HepG2 (cell line): Measurements from ENCODE around the gene RAD50. TPM values are rescaled to one million over a fixed set of nuclear protein-coding genes. Genes with fewer than 3 reads are reported as not detected.

ENCODE experiments used
- ATAC-seq: fragments of 200-7000 bp; cut with Tn5 transposase; 3 replicates; pipeline ENCODE4 v1.9.1; 2020; ENCODE audit warnings: mild to moderate bottlenecking, moderate library complexity
- BruUV-seq: library from RNA; stranded (reverse); fragments of 400-500 nt; replicated peaks from 2 replicates; lab custom pipeline; 2021; lab: Mats Ljungman, UMichigan
- CTCF ChIA-PET: fragments of 300-600 bp; formaldehyde crosslinking; extraction: SDS; loops from one replicate; lab custom pipeline; 2021; ENCODE audit warnings: low total read pairs, inconsistent platforms, low intra/inter-chr PET ratio; lab: Yijun Ruan, JAX
- POLR2A ChIA-PET: fragments of 350-600 bp; sonication (Branson Sonifier 250); formaldehyde crosslinking; loops from one replicate; lab custom pipeline; 2020; ENCODE audit warnings: antibody characterized with exemption, inconsistent platforms; lab: Yijun Ruan, JAX
- DNase-seq: peaks from one replicate; pipeline ENCODE4 v3.0.0-alpha.2; 2015; ENCODE audit warnings: low spot score
- FAIRE-seq: peaks from 3 replicates; lab custom pipeline; 2011; peaks lifted over from hg19 to GRCh38; lab: Jason Lieb, UNC
- H2AFZ ChIP-seq: one replicate; pipeline ENCODE4 v1.6.1; 2011; ENCODE audit warnings: low read length, inconsistent platforms
- H3K27ac ChIP-seq: fragments of 300-600 bp; 3 replicates; pipeline ENCODE4 v1.8.0; 2011; ENCODE audit warnings: mixed run types, mild to moderate bottlenecking, mixed read lengths, low read length, inconsistent platforms; ENCODE audit not compliant: insufficient read depth; ENCODE audit errors: extremely low read length
- H3K27me3 ChIP-seq, 2 experiments: fragments of 200-600 bp in 1 of 2; 2 replicates in 1 of 2; 3 replicates in 1 of 2; pipeline versions ENCODE4 v1.6.0 to v1.8.0; 2011; ENCODE audit warnings: low read length in 2 of 2, mild to moderate bottlenecking in 2 of 2, moderate library complexity in 2 of 2, inconsistent platforms in 1 of 2; ENCODE audit not compliant: insufficient read depth in 2 of 2, control insufficient read depth in 1 of 2
- H3K36me3 ChIP-seq, 2 experiments: fragments of 200-600 bp in 1 of 2; replicated peaks in 1 of 2; 2 replicates in 1 of 2; 3 replicates in 1 of 2; pipeline versions ENCODE4 v1.5.1 to v1.8.0; 2011; ENCODE audit warnings: low read length in 2 of 2, inconsistent platforms in 1 of 2; ENCODE audit not compliant: insufficient read depth in 2 of 2, control insufficient read depth in 1 of 2
- H3K4me1 ChIP-seq: 2 replicates; pipeline ENCODE4 v1.5.1; 2012; ENCODE audit warnings: low read length, inconsistent platforms; ENCODE audit not compliant: insufficient read depth
- H3K4me2 ChIP-seq: 2 replicates; pipeline ENCODE4 v1.6.0; 2011; ENCODE audit warnings: low read depth, low read length, inconsistent platforms
- H3K4me3 ChIP-seq, 3 experiments: fragments of 200-600 bp in 1 of 3; sonication (generic), shearing (Covaris generic) in 1 of 3; replicated peaks in 1 of 3; 2 replicates each; pipeline ENCODE4 v1.5.1; 2011 to 2016; ENCODE audit warnings: low read length in 3 of 3, inconsistent platforms in 2 of 3, low read depth in 2 of 3, mild to moderate bottlenecking in 2 of 3, control low read depth in 1 of 3, mixed read lengths in 1 of 3; ENCODE audit not compliant: insufficient read depth in 1 of 3
- H3K79me2 ChIP-seq: one replicate; pipeline ENCODE4 v1.6.1; 2011; ENCODE audit warnings: low read length, inconsistent platforms; ENCODE audit not compliant: insufficient read depth
- H3K9ac ChIP-seq: 2 replicates; pipeline ENCODE4 v1.6.0; 2011; ENCODE audit warnings: mild to moderate bottlenecking, low read depth, low read length, inconsistent platforms; ENCODE audit not compliant: insufficient read depth
- H3K9me3 ChIP-seq: 2 replicates; pipeline ENCODE4 v1.5.1; 2012; ENCODE audit warnings: mild to moderate bottlenecking, low read length
- H4K20me1 ChIP-seq: 2 replicates; pipeline ENCODE4 v1.6.0; 2011; ENCODE audit warnings: inconsistent platforms, mild to moderate bottlenecking, low read length, moderate library complexity; ENCODE audit not compliant: insufficient read depth
- ADNP ChIP-seq: sonication (generic); formaldehyde crosslinking; IDR thresholded peaks from 2 replicates; pipeline ENCODE4 v1.4.0; 2020; ENCODE audit warnings: missing genetic modification reagents
- ARID2 ChIP-seq: sonication (generic); formaldehyde crosslinking; IDR thresholded peaks from 2 replicates; pipeline ENCODE4 v1.8.1; 2022; ENCODE audit warnings: mild to moderate bottlenecking, missing genetic modification reagents, borderline replicate concordance
- EZH2 ChIP-seq: conservative IDR thresholded peaks from 2 replicates; pipeline ENCODE4 v1.6.1; 2012; ENCODE audit warnings: mild to moderate bottlenecking, low read depth, low read length, moderate library complexity
- NR2F2 ChIP-seq: IDR thresholded peaks from 2 replicates; pipeline ENCODE4 v1.6.1; 2012; ENCODE audit warnings: low read depth, inconsistent platforms, borderline replicate concordance
- TCF7L2 ChIP-seq: IDR thresholded peaks from 2 replicates; pipeline ENCODE4 v1.6.1; 2011; ENCODE audit warnings: mild to moderate bottlenecking, low read depth, low read length, moderate library complexity
- THRA ChIP-seq: sonication (generic); formaldehyde crosslinking; IDR thresholded peaks from 2 replicates; pipeline ENCODE4 v1.4.0; 2020; ENCODE audit warnings: missing genetic modification reagents, borderline replicate concordance
- ZNF274 ChIP-seq: sonication (generic); formaldehyde crosslinking; IDR thresholded peaks from 2 replicates; pipeline ENCODE4 v1.5.1; 2020; ENCODE audit warnings: mild to moderate bottlenecking, missing genetic modification reagents
- ZNF281 ChIP-seq: sonication (generic); formaldehyde crosslinking; IDR thresholded peaks from 2 replicates; pipeline ENCODE4 v1.4.0; 2020; ENCODE audit warnings: missing genetic modification reagents, borderline replicate concordance
- ZNF362 ChIP-seq: sonication (generic); formaldehyde crosslinking; IDR thresholded peaks from 2 replicates; pipeline ENCODE4 v1.4.0; 2020; ENCODE audit warnings: missing genetic modification reagents, mild to moderate bottlenecking, borderline replicate concordance
- ZNF644 ChIP-seq: IDR thresholded peaks from 2 replicates; pipeline ENCODE4 v1.6.1; 2016; ENCODE audit warnings: low read depth
- ZNF784 ChIP-seq: sonication (generic); formaldehyde crosslinking; IDR thresholded peaks from 2 replicates; pipeline ENCODE4 v1.5.1; 2020; ENCODE audit warnings: missing genetic modification reagents, mild to moderate bottlenecking, borderline replicate concordance
- ZNF790 ChIP-seq: sonication (generic); formaldehyde crosslinking; IDR thresholded peaks from 2 replicates; pipeline ENCODE4 v1.8.0; 2022; ENCODE audit warnings: missing genetic modification reagents, mild to moderate bottlenecking, borderline replicate concordance
- WGBS: methylation state at CpG from one replicate; pipeline ENCODE4 v1.1.6; 2017; ENCODE audit warnings: low lambda C conversion rate; 5-methylcytosine and 5-hydroxymethylcytosine counted together
- in situ Hi-C: cut with HindIII; loops from 2 replicates; pipeline ENCODE4 v1.10.0; 2017; ENCODE audit warnings: low pct_unique_long_range_greater_than_20kb; ENCODE audit not compliant: extremely low pct_ligation_motif_present
- intact Hi-C: fragments of 100-400 bp; cut with micrococcal nuclease; formaldehyde crosslinking; loops from one replicate; pipeline ENCODE4 v1.10.0; 2022; ENCODE audit not compliant: unreplicated experiment
- polyA plus RNA-seq, 8 experiments: library from polyadenylated mRNA; depleted of rRNA in 3 of 8; stranded (reverse) in 7 of 8; unstranded in 1 of 8; fragments of >200 nt; fragmentation: Illumina TruSeq in 4 of 8; extraction: Trizol in 4 of 8; gene quantifications; 2 replicates each; pipeline versions ENCODE4 v1.2.1 to v1.2.3, GENCODE V29; 2011 to 2016; ENCODE audit warnings: low read depth in 4 of 8, missing spikeins in 1 of 8, mixed read lengths in 1 of 8; ENCODE audit not compliant: insufficient read depth in 1 of 8
- total RNA-seq, 5 experiments: library from RNA; depleted of rRNA; stranded (reverse); fragments of >200 nt; fragmentation: Illumina TruSeq; extraction: Trizol; gene quantifications; 2 replicates each; pipeline ENCODE4 v1.2.3, GENCODE V29; 2016; ENCODE audit warnings: low read depth in 1 of 5
- TF ChIP-seq, protein P1 (sequence below): sonication (generic); formaldehyde crosslinking; IDR thresholded peaks from 2 replicates; pipeline ENCODE4 v1.4.0; 2020; ENCODE audit warnings: mild to moderate bottlenecking, missing genetic modification reagents
- TF ChIP-seq, protein P2 (sequence below): sonication (generic); formaldehyde crosslinking; IDR thresholded peaks from 2 replicates; pipeline ENCODE4 v1.4.0; 2020; ENCODE audit warnings: missing genetic modification reagents

RAD50 gene
- total and polyA plus RNA-seq, 2 of the 13 experiments (the other 11 are each of a cell fraction or from before 2014, with no cell fraction given): 19.2 to 23.4 TPM

- H3K4me1 ChIP-seq: no peaks in the 10 kb centered on the region
- FAIRE-seq: no peak
- TF ChIP-seq ZNF790 (CRISPR knock-in tag): no peak
- TF ChIP-seq THRA (CRISPR knock-in tag): no peak
- TF ChIP-seq ZNF274: no peak
- no peak for TF ChIP-seq ZNF784 (CRISPR knock-in tag)
- TF ChIP-seq ZNF644 (CRISPR knock-in tag): no peak
- TF ChIP-seq TCF7L2: no peak
- TF ChIP-seq ADNP: no peak
- TF ChIP-seq, protein P1, sequence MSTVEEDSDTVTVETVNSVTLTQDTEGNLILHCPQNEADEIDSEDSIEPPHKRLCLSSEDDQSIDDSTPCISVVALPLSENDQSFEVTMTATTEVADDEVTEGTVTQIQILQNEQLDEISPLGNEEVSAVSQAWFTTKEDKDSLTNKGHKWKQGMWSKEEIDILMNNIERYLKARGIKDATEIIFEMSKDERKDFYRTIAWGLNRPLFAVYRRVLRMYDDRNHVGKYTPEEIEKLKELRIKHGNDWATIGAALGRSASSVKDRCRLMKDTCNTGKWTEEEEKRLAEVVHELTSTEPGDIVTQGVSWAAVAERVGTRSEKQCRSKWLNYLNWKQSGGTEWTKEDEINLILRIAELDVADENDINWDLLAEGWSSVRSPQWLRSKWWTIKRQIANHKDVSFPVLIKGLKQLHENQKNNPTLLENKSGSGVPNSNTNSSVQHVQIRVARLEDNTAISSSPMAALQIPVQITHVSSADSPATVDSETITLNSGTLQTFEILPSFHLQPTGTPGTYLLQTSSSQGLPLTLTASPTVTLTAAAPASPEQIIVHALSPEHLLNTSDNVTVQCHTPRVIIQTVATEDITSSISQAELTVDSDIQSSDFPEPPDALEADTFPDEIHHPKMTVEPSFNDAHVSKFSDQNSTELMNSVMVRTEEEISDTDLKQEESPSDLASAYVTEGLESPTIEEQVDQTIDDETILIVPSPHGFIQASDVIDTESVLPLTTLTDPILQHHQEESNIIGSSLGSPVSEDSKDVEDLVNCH: no peak
- TF ChIP-seq, protein P2, sequence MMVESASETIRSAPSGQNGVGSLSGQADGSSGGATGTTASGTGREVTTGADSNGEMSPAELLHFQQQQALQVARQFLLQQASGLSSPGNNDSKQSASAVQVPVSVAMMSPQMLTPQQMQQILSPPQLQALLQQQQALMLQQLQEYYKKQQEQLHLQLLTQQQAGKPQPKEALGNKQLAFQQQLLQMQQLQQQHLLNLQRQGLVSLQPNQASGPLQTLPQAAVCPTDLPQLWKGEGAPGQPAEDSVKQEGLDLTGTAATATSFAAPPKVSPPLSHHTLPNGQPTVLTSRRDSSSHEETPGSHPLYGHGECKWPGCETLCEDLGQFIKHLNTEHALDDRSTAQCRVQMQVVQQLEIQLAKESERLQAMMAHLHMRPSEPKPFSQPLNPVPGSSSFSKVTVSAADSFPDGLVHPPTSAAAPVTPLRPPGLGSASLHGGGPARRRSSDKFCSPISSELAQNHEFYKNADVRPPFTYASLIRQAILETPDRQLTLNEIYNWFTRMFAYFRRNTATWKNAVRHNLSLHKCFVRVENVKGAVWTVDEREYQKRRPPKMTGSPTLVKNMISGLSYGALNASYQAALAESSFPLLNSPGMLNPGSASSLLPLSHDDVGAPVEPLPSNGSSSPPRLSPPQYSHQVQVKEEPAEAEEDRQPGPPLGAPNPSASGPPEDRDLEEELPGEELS (CRISPR knock-in tag): no peak
- no peak for TF ChIP-seq ZNF281 (CRISPR knock-in tag)
- TF ChIP-seq EZH2: no peak
- TF ChIP-seq ARID2 (CRISPR knock-in tag): no peak
- no peak for TF ChIP-seq NR2F2
- no peak for TF ChIP-seq ZNF362 (CRISPR knock-in tag)
- no peaks in the 10 kb centered on the region for H3K79me2 ChIP-seq
- POLR2A ChIA-PET: no interaction called here
- intact Hi-C loops: no loop called here
- H3K36me3 ChIP-seq: peaks cover 16 to 52% of the 10 kb centered on the region in 2 experiments
- no peak overlapping the region for H3K4me2 ChIP-seq
- CTCF ChIA-PET: no interaction called here
- H2AFZ ChIP-seq: no peak overlapping the region
- WGBS: 92% methylated on average over 2 of the region's 3 CpGs
- no peaks in the 10 kb centered on the region for H4K20me1 ChIP-seq
- no peak overlapping the region for H3K27ac ChIP-seq
- H3K4me3 ChIP-seq: no peak overlapping the region
- no peak for DNase-seq
- no peaks in the 10 kb centered on the region for H3K27me3 ChIP-seq
- H3K9ac ChIP-seq: no peak overlapping the region
- in situ Hi-C loops: no loop called here
- BruUV-seq: no TSS peak
- no peaks in the 10 kb centered on the region for H3K9me3 ChIP-seq
- no peak for ATAC-seq
These were observed 84.5 kb downstream of the RAD50 start for GRCh38 chr5:132641241-132641723.
